Stomach (tissue), 9 donors: Measurements from ENCODE around the gene NRP1. TPM values are rescaled to one million over a fixed set of nuclear protein-coding genes. Genes with fewer than 3 reads are reported as not detected.

ENCODE experiments used
- DNase-seq, 2 donors: peaks; one replicate each; pipeline versions ENCODE4 v3.0.0 to v3.0.0-alpha.2; 2013 to 2019
- H3K27ac ChIP-seq, 5 donors: fragments of 200-600 bp in 4 of 5; sonication (generic) in 4 of 5; one replicate each; pipeline ENCODE4 v1.5.1; 2013 to 2019; ENCODE audit warnings: mild to moderate bottlenecking in 1 of 5, moderate library complexity in 1 of 5
- H3K27me3 ChIP-seq, 3 donors: fragments of 200-600 bp; sonication (generic); one replicate each; pipeline ENCODE4 v1.5.1; 2017 to 2019; ENCODE audit warnings: mixed run types in 1 of 3
- H3K36me3 ChIP-seq, 4 donors: fragments of 200-600 bp; sonication (generic); 1 replicate in 3 of 4; 2 replicates in 1 of 4; pipeline ENCODE4 v1.5.1; 2016 to 2019
- H3K4me1 ChIP-seq, 4 donors: fragments of 200-600 bp; sonication (generic); one replicate each; pipeline ENCODE4 v1.5.1; 2016 to 2019
- H3K4me3 ChIP-seq, 4 donors: fragments of 200-600 bp; sonication (generic) in 3 of 4; one replicate each; pipeline ENCODE4 v1.5.1; 2016 to 2019; ENCODE audit warnings: mild to moderate bottlenecking in 1 of 4
- H3K9me3 ChIP-seq, 4 donors: fragments of 200-600 bp; sonication (generic); one replicate each; pipeline ENCODE4 v1.5.1; 2016 to 2019
- EP300 ChIP-seq: sonication (generic); formaldehyde crosslinking; IDR thresholded peaks from one replicate; pipeline ENCODE4 v1.6.1; 2017; ENCODE audit warnings: antibody characterized with exemption
- POLR2A ChIP-seq, 4 donors: fragments of 450-650 bp; IDR thresholded peaks; one replicate each; pipeline ENCODE4 v1.6.1; 2016; ENCODE audit warnings: antibody characterized with exemption in 4 of 4, control low read depth in 2 of 4, mild to moderate bottlenecking in 1 of 4, moderate library complexity in 1 of 4
- POLR2AphosphoS5 ChIP-seq, 3 donors: sonication (generic); formaldehyde crosslinking; IDR thresholded peaks; one replicate each; pipeline ENCODE4 v1.6.1; 2016; ENCODE audit warnings: antibody characterized with exemption in 3 of 3
- WGBS, 5 donors: extraction: QIAGEN DNeasy Blood & Tissue Kit in 3 of 5; methylation state at CpG; one replicate each; pipeline versions ENCODE4 v1.1.5 to v1.1.7; 2013 to 2018; 5-methylcytosine and 5-hydroxymethylcytosine counted together
- intact Hi-C: fragments of 100-400 bp; cut with DNase I; formaldehyde crosslinking; loops from one replicate; pipeline ENCODE4 v1.15.1; 2023; ENCODE audit warnings: low total_unique reads
- polyA plus RNA-seq, 3 donors: library from polyadenylated mRNA; stranded (reverse); fragments of 200-250 nt; gene quantifications; one replicate each; pipeline ENCODE4 v1.2.3, GENCODE V29; 2013
- total RNA-seq, 5 donors: library from RNA; depleted of rRNA; stranded (reverse); fragments of >200 nt; gene quantifications; one replicate each; pipeline versions ENCODE4 v1.1.0 to v1.2.3, GENCODE V29; 2014 to 2016
- TF ChIP-seq, protein P1 (sequence below), 7 experiments: fragments of 450-650 bp in 4 of 7; fragments of 200-600 bp in 3 of 7; sonication (generic) in 3 of 7; IDR thresholded peaks; one replicate each; pipeline ENCODE4 v1.5.1; 2016 to 2019; ENCODE audit warnings: antibody characterized with exemption in 7 of 7, control low read depth in 2 of 7, mild to moderate bottlenecking in 1 of 7
- donor health status: healthy with polysubstance abuse.
- donor health status: Bipolar disorder and iron deficiency.
- donor health status: healthy.

The NRP1 gene
- total and polyA plus RNA-seq, 8 donors = 4.6 to 94.7 (median 13.0) TPM

DNA sequence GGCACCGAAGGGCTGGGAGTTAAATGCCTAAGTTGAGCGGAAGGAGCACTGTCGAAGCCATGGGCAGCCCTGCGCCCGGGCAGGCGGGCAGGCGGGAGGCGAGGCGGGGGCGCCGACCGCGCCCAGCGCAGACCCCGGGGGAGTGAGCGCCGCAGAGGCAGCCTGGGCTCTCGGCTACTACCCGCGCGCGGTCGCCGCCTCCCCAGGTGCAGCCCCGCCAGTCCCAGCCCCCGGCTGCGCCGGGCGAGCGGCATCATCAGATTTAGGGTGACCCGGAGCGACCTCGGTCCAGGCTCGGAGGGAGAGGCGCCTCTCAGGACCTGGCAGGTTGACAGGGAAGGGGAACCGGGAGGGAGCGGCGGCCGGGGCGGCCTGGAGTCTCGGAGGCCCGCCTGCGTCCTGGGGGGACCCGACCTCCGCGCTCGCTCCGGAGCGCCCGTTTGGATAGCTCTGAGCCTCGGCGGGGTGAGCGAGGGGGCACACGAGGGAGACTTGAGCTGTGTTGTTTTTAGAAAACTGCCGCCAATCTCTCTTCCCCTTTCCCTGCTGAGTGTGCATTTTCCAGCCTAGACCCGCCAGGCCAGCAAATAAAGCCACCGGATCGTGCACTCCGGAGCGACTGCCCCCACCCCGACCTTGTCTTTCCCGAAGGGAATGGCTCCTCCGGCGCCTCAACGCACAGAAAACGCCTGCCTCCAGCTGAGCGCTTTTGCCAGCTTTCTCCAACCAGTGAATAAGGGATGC, 2.3 kb upstream of the NRP1 start:
- DNase-seq = peak in 1 of 2 donors; percentile 79
- Histone ChIP-seq H3K36me3 (no peaks in the 10 kb centered on the region), H3K4me1 (peaks cover 9 to 71% (median 49%) of the 10 kb centered on the region in 4 donors), H3K9me3 (no peaks in the 10 kb centered on the region), H3K27ac (peak overlapping the region; percentile 86 to 93 (median 89)), H3K4me3 (peak overlapping the region; percentile 70 to 75 (median 72)), H3K27me3 (peaks cover 0 to 25% (median 16%) of the 10 kb centered on the region in 3 donors)
- 2 to 6% (median 2%) methylated on average over 31 to 67 of the region's 67 CpGs for WGBS, 5 donors
- TF ChIP-seq EP300 (no peak), POLR2AphosphoS5 (IDR thresholded peaks at IDR 0.05) (no peak), POLR2A (IDR thresholded peaks at IDR 0.05) (no peak)
- TF ChIP-seq, protein P1, sequence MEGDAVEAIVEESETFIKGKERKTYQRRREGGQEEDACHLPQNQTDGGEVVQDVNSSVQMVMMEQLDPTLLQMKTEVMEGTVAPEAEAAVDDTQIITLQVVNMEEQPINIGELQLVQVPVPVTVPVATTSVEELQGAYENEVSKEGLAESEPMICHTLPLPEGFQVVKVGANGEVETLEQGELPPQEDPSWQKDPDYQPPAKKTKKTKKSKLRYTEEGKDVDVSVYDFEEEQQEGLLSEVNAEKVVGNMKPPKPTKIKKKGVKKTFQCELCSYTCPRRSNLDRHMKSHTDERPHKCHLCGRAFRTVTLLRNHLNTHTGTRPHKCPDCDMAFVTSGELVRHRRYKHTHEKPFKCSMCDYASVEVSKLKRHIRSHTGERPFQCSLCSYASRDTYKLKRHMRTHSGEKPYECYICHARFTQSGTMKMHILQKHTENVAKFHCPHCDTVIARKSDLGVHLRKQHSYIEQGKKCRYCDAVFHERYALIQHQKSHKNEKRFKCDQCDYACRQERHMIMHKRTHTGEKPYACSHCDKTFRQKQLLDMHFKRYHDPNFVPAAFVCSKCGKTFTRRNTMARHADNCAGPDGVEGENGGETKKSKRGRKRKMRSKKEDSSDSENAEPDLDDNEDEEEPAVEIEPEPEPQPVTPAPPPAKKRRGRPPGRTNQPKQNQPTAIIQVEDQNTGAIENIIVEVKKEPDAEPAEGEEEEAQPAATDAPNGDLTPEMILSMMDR (IDR thresholded peaks at IDR 0.05) = no peak
- intact Hi-C loops = loop anchor here (10.0 kb wide), 1 partner anchor 142 kb away; no protein-coding TSS in a partner anchor

- WGBS, 5 donors = 0 to 1% (median 1%) methylated on average over 38 to 52 of the region's 52 CpGs
- Histone ChIP-seq H3K27me3 (peaks cover 0 to 25% (median 16%) of the 10 kb centered on the region in 3 donors), H3K4me3 (peak overlapping the region; percentile 70 to 75 (median 72)), H3K4me1 (peaks cover 4 to 71% (median 50%) of the 10 kb centered on the region in 4 donors), H3K27ac (peak overlapping the region; percentile 86 to 93 (median 89)), H3K9me3 (no peaks in the 10 kb centered on the region), H3K36me3 (no peaks in the 10 kb centered on the region)
- intact Hi-C loops = loop anchor here (10.0 kb wide), 1 partner anchor 141 kb away; no protein-coding TSS in a partner anchor
- DNase-seq = peak; percentile 69 to 86
- TF ChIP-seq POLR2AphosphoS5 (IDR thresholded peaks at IDR 0.05) = peak in 2 of 3 donors; percentile 43 to 60
- no peak for TF ChIP-seq EP300
- TF ChIP-seq POLR2A (IDR thresholded peaks at IDR 0.05) = no peak
- TF ChIP-seq, protein P1 (IDR thresholded peaks at IDR 0.05) = no peak
Observed at GRCh38 chr10:33335801-33336581, 1.5 kb upstream of the NRP1 start.

DNA sequence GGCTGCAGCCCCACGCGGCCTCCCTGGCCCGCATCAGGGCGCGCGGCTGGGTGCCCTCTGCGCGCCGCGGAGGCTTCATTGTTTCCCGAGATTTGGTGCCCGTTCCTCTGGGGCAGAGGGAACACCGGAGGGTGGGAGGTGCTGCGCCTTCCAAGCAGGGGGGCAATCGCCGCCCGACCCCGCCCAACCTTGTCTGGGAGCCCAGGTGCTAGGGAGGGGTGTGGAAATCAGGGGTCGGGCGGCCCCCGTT, 1.0 kb upstream of the NRP1 start:
- Histone ChIP-seq H3K36me3 (no peaks in the 10 kb centered on the region), H3K9me3 (no peaks in the 10 kb centered on the region), H3K27me3 (peaks cover 0 to 25% (median 16%) of the 10 kb centered on the region in 3 donors), H3K4me3 (peak overlapping the region; percentile 70 to 75 (median 72)), H3K27ac (peak overlapping the region; percentile 86 to 93 (median 89)), H3K4me1 (peaks cover 7 to 71% (median 51%) of the 10 kb centered on the region in 4 donors)
- 0 to 2% (median 0%) methylated on average over 3 to 21 of the region's 21 CpGs for WGBS, 5 donors
- TF ChIP-seq, protein P1 (IDR thresholded peaks at IDR 0.05) = no peak
- TF ChIP-seq POLR2A (IDR thresholded peaks at IDR 0.05) (no peak), POLR2AphosphoS5 (IDR thresholded peaks at IDR 0.05) (no peak), EP300 (no peak)
- intact Hi-C loops = loop anchor here (10.0 kb wide), 1 partner anchor 141 kb away; no protein-coding TSS in a partner anchor
- DNase-seq = no peak

DNA sequence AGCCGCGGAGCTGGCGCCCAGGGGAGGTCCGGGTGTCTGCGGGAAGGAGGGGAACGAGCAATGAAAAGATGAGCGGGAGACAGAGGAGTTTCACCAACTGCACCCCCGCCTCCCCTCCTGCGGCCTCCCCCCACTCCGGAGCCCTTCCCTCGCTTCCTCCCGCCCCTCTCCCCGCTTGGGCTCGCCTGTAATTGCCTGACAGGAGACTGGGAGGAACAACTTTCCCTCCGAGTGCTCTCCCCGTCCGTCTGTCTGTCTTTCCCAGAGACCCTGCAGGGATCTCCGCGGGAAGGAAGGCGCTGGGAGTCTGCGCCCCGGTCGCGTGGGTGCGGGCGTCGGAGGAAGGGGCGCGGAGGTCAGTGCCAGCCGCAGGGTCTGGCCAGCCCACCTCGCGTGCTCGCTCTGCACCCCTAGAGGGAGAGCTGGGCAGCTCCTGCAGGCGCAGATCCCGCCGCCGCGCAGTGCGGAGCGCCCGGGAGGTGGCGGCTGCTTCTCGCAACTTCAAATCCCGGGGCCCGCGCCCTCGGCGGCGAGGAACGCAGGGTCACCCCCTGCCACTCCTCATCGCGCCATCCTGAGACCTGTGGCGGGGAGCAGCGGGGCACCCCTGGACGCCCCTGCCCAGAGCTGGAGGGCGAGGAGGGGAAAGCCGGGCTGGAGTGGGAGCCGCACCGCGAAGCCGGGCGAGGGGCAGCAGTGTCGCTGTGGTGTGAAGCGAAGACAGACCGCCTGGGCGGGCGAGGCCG, 511 bp upstream of the NRP1 start:
- intact Hi-C loops = loop anchor here (10.0 kb wide), 1 partner anchor 140 kb away; no protein-coding TSS in a partner anchor

More for the DNA sequence above, 511 bp upstream of the NRP1 start:
- TF ChIP-seq, protein P1 (IDR thresholded peaks at IDR 0.05) = peak in 5 of 7 experiments; percentile 39 to 70 (median 52)
- no peak for TF ChIP-seq EP300
- peak in 1 of 3 donors; percentile 37 for TF ChIP-seq POLR2AphosphoS5 (IDR thresholded peaks at IDR 0.05)
- Histone ChIP-seq H3K4me1 (peaks cover 7 to 71% (median 53%) of the 10 kb centered on the region in 4 donors), H3K36me3 (peaks cover 0 to under 1% (median 0%) of the 10 kb centered on the region in 4 donors), H3K4me3 (peak overlapping the region; percentile 70 to 75 (median 72)), H3K27me3 (peaks cover 0 to 25% (median 16%) of the 10 kb centered on the region in 3 donors), H3K27ac (peak overlapping the region; percentile 86 to 93 (median 89)), H3K9me3 (no peaks in the 10 kb centered on the region)
- DNase-seq = peak; percentile 57 to 94
- 0 to 1% (median 1%) methylated on average over 12 to 68 of the region's 68 CpGs for WGBS, 5 donors
